Stimulated activated CD8-positive, alpha-beta memory T cell treated with anti-CD3 and anti-CD28 coated beads, Interleukin-4, amount 100 ng/mL, for 1 hour (primary cell): ENCODE data around the gene WDR54.
"Not testable (repeated sequence)": the region's sequence is repeated elsewhere in the genome, so short reads cannot be mapped to it uniquely, and the experiment has no call there.

Experiments used
- DNase-seq, 2 donors: peaks; one replicate each; pipeline ENCODE4 v3.0.0-alpha.2; 2020; ENCODE audit warnings: low read depth in 2 of 2, low spot score in 1 of 2

The WDR54 gene

GRCh38 chr2:74401891-74402290, 19.6 kb upstream of the WDR54 start:
- DNase-seq = no peak

GRCh38 chr2:74406035-74406434, 15.5 kb upstream of the WDR54 start:
- no peak for DNase-seq

- no peak for DNase-seq
Measured at GRCh38 chr2:74407682-74408081, 13.8 kb upstream of the WDR54 start.

GRCh38 chr2:74413001-74413698, 8.4 kb upstream of the WDR54 start:
- DNase-seq = no peak

- DNase-seq = no peak
Measured at GRCh38 chr2:74414441-74414840, 7.1 kb upstream of the WDR54 start.

GRCh38 chr2:74414881-74415761, 6.4 kb upstream of the WDR54 start:
- no peak for DNase-seq

GRCh38 chr2:74415762-74416395, 5.7 kb upstream of the WDR54 start:
- DNase-seq = no peak

GRCh38 chr2:74416778-74417177, 4.8 kb upstream of the WDR54 start:
- no peak for DNase-seq

GRCh38 chr2:74417197-74417596, 4.3 kb upstream of the WDR54 start:
- no peak for DNase-seq

GRCh38 chr2:74417763-74418162, 3.8 kb upstream of the WDR54 start:
- no peak for DNase-seq

- DNase-seq = no peak
Measured at GRCh38 chr2:74418312-74418711, 3.2 kb upstream of the WDR54 start.

GRCh38 chr2:74419345-74419744, 2.2 kb upstream of the WDR54 start:
- DNase-seq = no peak

- DNase-seq = no peak
Measured at GRCh38 chr2:74420006-74420405, 1.5 kb upstream of the WDR54 start.

GRCh38 chr2:74420443-74421103, 957 bp upstream of the WDR54 start:
- DNase-seq = not testable (repeated sequence)

- no peak for DNase-seq
Measured at GRCh38 chr2:74423231-74424095, 1.9 kb downstream of the WDR54 start.

- no peak for DNase-seq
Measured at GRCh38 chr2:74424139-74424992, 2.8 kb downstream of the WDR54 start.

GRCh38 chr2:74424995-74425406, 3.5 kb downstream of the WDR54 start:
- no peak for DNase-seq

- DNase-seq = no peak
Measured at GRCh38 chr2:74425523-74425922, 4.0 kb downstream of the WDR54 start.

- DNase-seq = no peak
Measured at GRCh38 chr2:74426181-74426758, 4.7 kb downstream of the WDR54 start.
